ENCODE measurements around the gene ACOX1.

ACOX1 gene

DNA sequence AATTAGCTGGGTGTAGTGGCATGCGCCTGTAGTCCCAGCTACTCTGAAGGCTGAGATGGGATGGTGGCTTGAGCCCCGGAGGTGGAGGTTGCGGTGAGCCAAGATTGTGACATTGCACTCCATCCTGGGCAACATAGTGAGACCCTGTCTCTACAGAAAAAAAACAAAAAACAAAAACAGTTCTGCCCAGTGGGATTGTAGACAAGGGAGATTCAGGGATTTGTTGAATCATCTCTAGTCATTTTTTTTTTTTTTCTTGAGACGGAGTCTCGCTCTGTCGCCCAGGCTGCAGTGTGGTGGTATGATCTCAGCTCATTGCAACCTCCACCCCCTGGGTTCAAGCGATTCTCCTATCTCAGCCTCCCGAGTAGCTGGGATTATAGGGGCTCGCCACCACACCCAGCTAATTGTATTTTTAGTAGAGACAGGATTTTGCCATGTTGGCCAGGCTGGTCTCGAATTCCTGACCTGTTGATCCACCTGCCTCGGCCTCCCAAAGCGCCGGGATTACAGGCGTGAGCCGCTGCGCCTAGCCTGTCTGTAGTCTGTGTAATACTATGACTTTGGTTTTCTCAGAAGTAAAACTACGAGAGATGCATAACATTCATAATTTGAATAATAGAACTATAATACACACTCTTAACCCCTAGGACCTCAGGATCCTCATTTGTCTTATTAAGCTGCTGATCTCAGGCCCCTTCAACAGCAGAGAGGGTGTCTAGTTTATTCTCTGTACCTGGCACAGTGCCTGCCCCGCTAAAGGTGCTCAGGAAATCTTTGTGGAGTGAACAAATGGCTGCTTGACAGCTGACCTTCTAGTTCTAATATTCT lies 1.4 kb upstream of the ACOX1 start:
- Histone ChIP-seq H3K4me3 (replicated peaks; ENCODE audit: insufficient read depth, low read length) (peak overlapping the region; percentile 83), H3K27me3 (ENCODE audit: insufficient read depth, poor library complexity, severe bottlenecking) (no peaks in the 10 kb centered on the region), H3K27ac (replicated peaks) (peak overlapping the region; percentile 94)
- TF ChIP-seq, protein P1, sequence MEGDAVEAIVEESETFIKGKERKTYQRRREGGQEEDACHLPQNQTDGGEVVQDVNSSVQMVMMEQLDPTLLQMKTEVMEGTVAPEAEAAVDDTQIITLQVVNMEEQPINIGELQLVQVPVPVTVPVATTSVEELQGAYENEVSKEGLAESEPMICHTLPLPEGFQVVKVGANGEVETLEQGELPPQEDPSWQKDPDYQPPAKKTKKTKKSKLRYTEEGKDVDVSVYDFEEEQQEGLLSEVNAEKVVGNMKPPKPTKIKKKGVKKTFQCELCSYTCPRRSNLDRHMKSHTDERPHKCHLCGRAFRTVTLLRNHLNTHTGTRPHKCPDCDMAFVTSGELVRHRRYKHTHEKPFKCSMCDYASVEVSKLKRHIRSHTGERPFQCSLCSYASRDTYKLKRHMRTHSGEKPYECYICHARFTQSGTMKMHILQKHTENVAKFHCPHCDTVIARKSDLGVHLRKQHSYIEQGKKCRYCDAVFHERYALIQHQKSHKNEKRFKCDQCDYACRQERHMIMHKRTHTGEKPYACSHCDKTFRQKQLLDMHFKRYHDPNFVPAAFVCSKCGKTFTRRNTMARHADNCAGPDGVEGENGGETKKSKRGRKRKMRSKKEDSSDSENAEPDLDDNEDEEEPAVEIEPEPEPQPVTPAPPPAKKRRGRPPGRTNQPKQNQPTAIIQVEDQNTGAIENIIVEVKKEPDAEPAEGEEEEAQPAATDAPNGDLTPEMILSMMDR (IDR thresholded peaks at IDR 0.05; ENCODE audit: insufficient read depth, low read length) = no peak
- TF ChIP-seq, protein P2, sequence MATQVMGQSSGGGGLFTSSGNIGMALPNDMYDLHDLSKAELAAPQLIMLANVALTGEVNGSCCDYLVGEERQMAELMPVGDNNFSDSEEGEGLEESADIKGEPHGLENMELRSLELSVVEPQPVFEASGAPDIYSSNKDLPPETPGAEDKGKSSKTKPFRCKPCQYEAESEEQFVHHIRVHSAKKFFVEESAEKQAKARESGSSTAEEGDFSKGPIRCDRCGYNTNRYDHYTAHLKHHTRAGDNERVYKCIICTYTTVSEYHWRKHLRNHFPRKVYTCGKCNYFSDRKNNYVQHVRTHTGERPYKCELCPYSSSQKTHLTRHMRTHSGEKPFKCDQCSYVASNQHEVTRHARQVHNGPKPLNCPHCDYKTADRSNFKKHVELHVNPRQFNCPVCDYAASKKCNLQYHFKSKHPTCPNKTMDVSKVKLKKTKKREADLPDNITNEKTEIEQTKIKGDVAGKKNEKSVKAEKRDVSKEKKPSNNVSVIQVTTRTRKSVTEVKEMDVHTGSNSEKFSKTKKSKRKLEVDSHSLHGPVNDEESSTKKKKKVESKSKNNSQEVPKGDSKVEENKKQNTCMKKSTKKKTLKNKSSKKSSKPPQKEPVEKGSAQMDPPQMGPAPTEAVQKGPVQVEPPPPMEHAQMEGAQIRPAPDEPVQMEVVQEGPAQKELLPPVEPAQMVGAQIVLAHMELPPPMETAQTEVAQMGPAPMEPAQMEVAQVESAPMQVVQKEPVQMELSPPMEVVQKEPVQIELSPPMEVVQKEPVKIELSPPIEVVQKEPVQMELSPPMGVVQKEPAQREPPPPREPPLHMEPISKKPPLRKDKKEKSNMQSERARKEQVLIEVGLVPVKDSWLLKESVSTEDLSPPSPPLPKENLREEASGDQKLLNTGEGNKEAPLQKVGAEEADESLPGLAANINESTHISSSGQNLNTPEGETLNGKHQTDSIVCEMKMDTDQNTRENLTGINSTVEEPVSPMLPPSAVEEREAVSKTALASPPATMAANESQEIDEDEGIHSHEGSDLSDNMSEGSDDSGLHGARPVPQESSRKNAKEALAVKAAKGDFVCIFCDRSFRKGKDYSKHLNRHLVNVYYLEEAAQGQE (IDR thresholded peaks at IDR 0.05; ENCODE audit: insufficient replicate concordance, low read depth) = no peak
- TF ChIP-seq GABPA (IDR thresholded peaks at IDR 0.05; ENCODE audit: low read depth) (no peak), SPI1 (IDR thresholded peaks at IDR 0.05; ENCODE audit: borderline replicate concordance, low read depth) (no peak), POLR2AphosphoS5 (IDR thresholded peaks at IDR 0.05; ENCODE audit: low read depth) (no peak; the same call in 1 of the 2 replicates)
- DNase-seq (ENCODE audit: low read depth in 1 of 2, low spot score in 1 of 2) = no peak

DNA sequence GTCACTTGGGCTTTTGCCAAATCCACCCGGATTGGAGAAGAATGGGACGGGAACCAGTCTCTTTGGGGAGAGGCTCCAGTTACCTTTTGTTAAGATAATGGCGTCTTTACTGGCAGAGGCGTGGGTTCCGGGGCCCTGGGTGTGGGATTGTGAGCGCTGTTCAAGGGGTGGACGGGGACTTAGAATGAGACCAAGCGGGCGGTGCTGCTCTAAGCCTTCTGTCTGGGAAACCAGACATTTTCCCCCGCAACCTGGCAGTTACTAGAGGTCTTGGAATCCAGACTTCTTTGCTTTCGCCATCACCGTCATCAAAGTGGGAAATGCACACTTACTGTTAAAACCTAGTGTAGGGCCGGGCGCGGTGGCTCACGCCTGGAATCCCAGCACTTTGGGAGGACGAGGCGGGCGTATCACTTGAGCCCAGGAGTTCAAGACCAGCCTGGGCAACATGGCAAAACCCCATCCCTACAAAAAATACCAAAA lies 780 bp upstream of the ACOX1 start:
- Histone ChIP-seq H3K4me3 (replicated peaks; ENCODE audit: insufficient read depth, low read length) (peak overlapping the region; percentile 83), H3K27me3 (ENCODE audit: insufficient read depth, poor library complexity, severe bottlenecking) (no peaks in the 10 kb centered on the region), H3K27ac (replicated peaks) (peak overlapping the region; percentile 94)
- no peak for DNase-seq (ENCODE audit: low read depth in 1 of 2, low spot score in 1 of 2)
- TF ChIP-seq, protein P2 (IDR thresholded peaks at IDR 0.05; ENCODE audit: insufficient replicate concordance, low read depth) = peak; percentile 68
- TF ChIP-seq GABPA (IDR thresholded peaks at IDR 0.05; ENCODE audit: low read depth) = no peak

DNA sequence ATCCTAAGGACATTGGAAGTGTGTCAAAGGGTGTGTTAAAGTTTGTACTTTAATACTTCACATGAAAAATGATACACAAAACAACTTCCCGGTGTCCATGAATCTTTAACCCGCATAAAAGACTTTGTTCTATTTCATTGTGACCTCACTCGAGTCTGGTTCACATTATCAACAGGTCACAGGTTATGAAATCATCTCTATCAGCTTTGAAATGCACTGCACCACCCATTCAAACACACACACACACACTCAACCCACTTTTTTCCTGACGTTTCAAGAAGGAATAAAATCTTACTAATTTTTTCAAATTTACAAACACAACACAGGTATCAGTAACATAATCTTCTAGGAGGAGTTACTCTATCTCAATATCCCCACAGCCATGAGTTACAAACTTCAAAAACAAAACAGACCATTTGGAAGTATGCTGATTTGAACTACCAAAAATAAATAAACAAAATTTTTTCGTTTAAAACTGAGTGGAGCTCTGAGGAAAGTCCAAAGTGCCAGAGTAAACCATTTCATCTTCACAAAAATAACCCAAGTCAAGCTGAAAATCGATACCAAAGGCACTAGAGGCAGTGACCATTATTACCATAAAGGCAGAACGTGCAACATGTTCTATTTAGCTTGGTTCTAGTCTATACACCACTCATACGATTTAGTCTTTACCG lies 2.7 kb downstream of the ACOX1 start:
- Histone ChIP-seq H3K27me3 (ENCODE audit: insufficient read depth, poor library complexity, severe bottlenecking) (no peaks in the 10 kb centered on the region), H3K4me3 (replicated peaks; ENCODE audit: insufficient read depth, low read length) (no peak overlapping the region), H3K27ac (replicated peaks) (no peak overlapping the region)
- no peak for TF ChIP-seq POLR2AphosphoS5 (IDR thresholded peaks at IDR 0.05; ENCODE audit: low read depth)
- no peak for TF ChIP-seq SPI1 (IDR thresholded peaks at IDR 0.05; ENCODE audit: borderline replicate concordance, low read depth)
- TF ChIP-seq GABPA (IDR thresholded peaks at IDR 0.05; ENCODE audit: low read depth) = no peak
- TF ChIP-seq, protein P2 (IDR thresholded peaks at IDR 0.05; ENCODE audit: insufficient replicate concordance, low read depth) = no peak
- TF ChIP-seq, protein P1 (IDR thresholded peaks at IDR 0.05; ENCODE audit: insufficient read depth, low read length) = no peak
- DNase-seq (ENCODE audit: low read depth in 1 of 2, low spot score in 1 of 2) = no peak

Measured in HL-60 (cell line).